Activated T-cell treated with anti-CD3 and anti-CD28 coated beads, Interleukin-2, amount 50 U/mL, for 24 hours (primary cell): Measurements from ENCODE around the gene PHETA1.
A peak's percentile ranks its signal among the peaks of the same experiment; 100 is the strongest.
"Not testable (repeated sequence)": the region's sequence is repeated elsewhere in the genome, so short reads cannot be mapped to it uniquely, and the experiment has no call there.

Source experiments
- DNase-seq: peaks from one replicate; pipeline ENCODE4 v3.0.0-alpha.2; 2020
- H3K27ac Mint-ChIP-seq: 2 replicates; pipeline ENCODE4 v1.8.0; 2020; ENCODE audit warnings: mild to moderate bottlenecking, mixed read lengths
- H3K27me3 Mint-ChIP-seq: 2 replicates; pipeline ENCODE4 v1.8.0; 2020; ENCODE audit warnings: mixed read lengths
- H3K36me3 Mint-ChIP-seq: 2 replicates; pipeline ENCODE4 v1.8.0; 2020; ENCODE audit warnings: low read depth, mixed read lengths
- H3K4me1 Mint-ChIP-seq: 2 replicates; pipeline ENCODE4 v1.8.0; 2020; ENCODE audit warnings: low read depth, mixed read lengths
- H3K4me3 Mint-ChIP-seq: 2 replicates; pipeline ENCODE4 v1.8.0; 2020; ENCODE audit warnings: mild to moderate bottlenecking, moderate library complexity, mixed read lengths
- H3K9me3 Mint-ChIP-seq: 2 replicates; pipeline ENCODE4 v1.8.0; 2020; ENCODE audit warnings: mixed read lengths

The PHETA1 gene

GRCh38 chr12:111408686-111409402 lies 39.9 kb upstream of the PHETA1 start:
- Mint-ChIP-seq H3K27me3 (no peaks in the 10 kb centered on the region), H3K9me3 (no peaks in the 10 kb centered on the region), H3K27ac (peak overlapping the region; percentile 80), H3K4me1 (peaks cover 83% of the 10 kb centered on the region), H3K4me3 (peak overlapping the region; percentile 92), H3K36me3 (peaks cover 46% of the 10 kb centered on the region)
- DNase-seq, result no peak

GRCh38 chr12:111408116-111408440 lies 39.2 kb upstream of the PHETA1 start:
- peak overlapping the region; percentile 92 for H3K4me3 Mint-ChIP-seq
- H3K4me1 Mint-ChIP-seq, result peaks cover 83% of the 10 kb centered on the region
- no peaks in the 10 kb centered on the region for H3K9me3 Mint-ChIP-seq
- H3K36me3 Mint-ChIP-seq, result peaks cover 38% of the 10 kb centered on the region
- no peak for DNase-seq
- H3K27me3 Mint-ChIP-seq, result no peaks in the 10 kb centered on the region
- H3K27ac Mint-ChIP-seq, result peak overlapping the region; percentile 95

- no peak for DNase-seq
- H3K27me3 Mint-ChIP-seq, result no peaks in the 10 kb centered on the region
- H3K4me3 Mint-ChIP-seq, result peak overlapping the region; percentile 92
These were observed 38.7 kb upstream of the PHETA1 start for GRCh38 chr12:111407377-111408115.

GRCh38 chr12:111406474-111407376 lies 37.8 kb upstream of the PHETA1 start:
- Mint-ChIP-seq H3K4me1 (peaks cover 75% of the 10 kb centered on the region), H3K9me3 (no peaks in the 10 kb centered on the region)
- DNase-seq, result peak; percentile 76

More at GRCh38 chr12:111407377-111408115, 38.7 kb upstream of the PHETA1 start:
- H3K36me3 Mint-ChIP-seq, result peaks cover 34% of the 10 kb centered on the region
- H3K4me1 Mint-ChIP-seq, result peaks cover 82% of the 10 kb centered on the region
- H3K9me3 Mint-ChIP-seq, result no peaks in the 10 kb centered on the region
- peak overlapping the region; percentile 95 for H3K27ac Mint-ChIP-seq

GRCh38 chr12:111405859-111406473 lies 37.1 kb upstream of the PHETA1 start, which contains the start of gene SH2B3:
TSS of gene SH2B3 (plus strand) at chr12:111405923. CDS start at chr12:111418146, 12,223 bp downstream.
- Mint-ChIP-seq H3K27ac (peak within 1 kb of the TSS; percentile 99), H3K36me3 (peaks cover 29% of the 10 kb centered on the region), H3K27me3 (no peaks in the 10 kb centered on the region), H3K4me1 (peaks cover 68% of the 10 kb centered on the region), H3K4me3 (peak within 1 kb of the TSS; percentile 92), H3K9me3 (no peaks in the 10 kb centered on the region)
- DNase-seq, result no peak

More at GRCh38 chr12:111406474-111407376, 37.8 kb upstream of the PHETA1 start:
- H3K27me3 Mint-ChIP-seq, result no peaks in the 10 kb centered on the region
- H3K4me3 Mint-ChIP-seq, result peak overlapping the region; percentile 92
- peaks cover 29% of the 10 kb centered on the region for H3K36me3 Mint-ChIP-seq
- peak overlapping the region; percentile 95 for H3K27ac Mint-ChIP-seq

- Mint-ChIP-seq H3K27ac (peak overlapping the region; percentile 99), H3K9me3 (no peaks in the 10 kb centered on the region), H3K36me3 (peaks cover 29% of the 10 kb centered on the region), H3K27me3 (no peaks in the 10 kb centered on the region), H3K4me1 (peaks cover 65% of the 10 kb centered on the region), H3K4me3 (peak overlapping the region; percentile 85)
- DNase-seq, result peak; percentile 100
These were observed 36.4 kb upstream of the PHETA1 start for GRCh38 chr12:111405149-111405858.

- DNase-seq, result peak; percentile 85
- H3K27me3 Mint-ChIP-seq, result no peaks in the 10 kb centered on the region
- H3K4me1 Mint-ChIP-seq, result peaks cover 66% of the 10 kb centered on the region
- H3K36me3 Mint-ChIP-seq, result peaks cover 29% of the 10 kb centered on the region
- no peaks in the 10 kb centered on the region for H3K9me3 Mint-ChIP-seq
- peak overlapping the region; percentile 99 for H3K27ac Mint-ChIP-seq
- peak overlapping the region; percentile 85 for H3K4me3 Mint-ChIP-seq
These were observed 35.7 kb upstream of the PHETA1 start for GRCh38 chr12:111404362-111405148.

GRCh38 chr12:111402490-111402824 lies 33.6 kb upstream of the PHETA1 start:
- not testable (repeated sequence) for H3K4me3 Mint-ChIP-seq, DNase-seq, H3K27ac Mint-ChIP-seq, H3K9me3 Mint-ChIP-seq, H3K27me3 Mint-ChIP-seq
- H3K36me3 Mint-ChIP-seq, result peaks cover 13% of the 10 kb centered on the region
- peaks cover 59% of the 10 kb centered on the region for H3K4me1 Mint-ChIP-seq

GRCh38 chr12:111401167-111401605 lies 32.3 kb upstream of the PHETA1 start:
- no peak for DNase-seq
- no peaks in the 10 kb centered on the region for H3K9me3 Mint-ChIP-seq
- H3K27me3 Mint-ChIP-seq, result no peaks in the 10 kb centered on the region
- no peak overlapping the region for H3K4me3 Mint-ChIP-seq
- H3K27ac Mint-ChIP-seq, result no peak overlapping the region
- peaks cover 62% of the 10 kb centered on the region for H3K4me1 Mint-ChIP-seq
- H3K36me3 Mint-ChIP-seq, result peaks cover under 1% of the 10 kb centered on the region

GRCh38 chr12:111399741-111400404 lies 31.0 kb upstream of the PHETA1 start:
- not testable (repeated sequence) for H3K36me3 Mint-ChIP-seq, H3K27me3 Mint-ChIP-seq, H3K4me3 Mint-ChIP-seq, H3K9me3 Mint-ChIP-seq, DNase-seq
- peaks cover 58% of the 10 kb centered on the region for H3K4me1 Mint-ChIP-seq
- peak overlapping the region; percentile 82 for H3K27ac Mint-ChIP-seq

GRCh38 chr12:111398530-111398929 lies 29.6 kb upstream of the PHETA1 start:
- peaks cover 45% of the 10 kb centered on the region for H3K4me1 Mint-ChIP-seq
- no peak overlapping the region for H3K4me3 Mint-ChIP-seq
- no peaks in the 10 kb centered on the region for H3K36me3 Mint-ChIP-seq
- no peak overlapping the region for H3K27ac Mint-ChIP-seq
- H3K27me3 Mint-ChIP-seq, result no peaks in the 10 kb centered on the region
- H3K9me3 Mint-ChIP-seq, result no peaks in the 10 kb centered on the region
- no peak for DNase-seq

GRCh38 chr12:111396726-111397445 lies 28.0 kb upstream of the PHETA1 start:
- DNase-seq, result peak; percentile 94
- no peaks in the 10 kb centered on the region for H3K9me3 Mint-ChIP-seq
- H3K27me3 Mint-ChIP-seq, result no peaks in the 10 kb centered on the region
- H3K27ac Mint-ChIP-seq, result peak overlapping the region; percentile 87
- peaks cover 36% of the 10 kb centered on the region for H3K4me1 Mint-ChIP-seq
- no peaks in the 10 kb centered on the region for H3K36me3 Mint-ChIP-seq
- peak overlapping the region; percentile 69 for H3K4me3 Mint-ChIP-seq
